Breast epithelium (tissue), 4 donors: ENCODE results near the gene C20orf141. TPM values are rescaled to one million over a fixed set of nuclear protein-coding genes. Genes with fewer than 3 reads are reported as not detected.

Source experiments
- DNase-seq, 2 donors: peaks; one replicate each; pipeline ENCODE4 v3.0.0-alpha.2; 2019; ENCODE audit warnings: low spot score in 2 of 2
- H3K27ac ChIP-seq, 2 donors: fragments of 200-600 bp; sonication (generic) in 1 of 2; one replicate each; pipeline ENCODE4 v1.5.1; 2016 to 2019; ENCODE audit warnings: mild to moderate bottlenecking in 1 of 2
- H3K27me3 ChIP-seq, 2 donors: fragments of 200-600 bp; sonication (generic) in 1 of 2; one replicate each; pipeline versions ENCODE4 v1.5.1 to v1.6.0; 2017 to 2019; ENCODE audit warnings: control low read depth in 1 of 2, mild to moderate bottlenecking in 1 of 2
- H3K36me3 ChIP-seq: fragments of 200-600 bp; one replicate; pipeline ENCODE4 v1.5.1; 2019
- H3K4me1 ChIP-seq, 2 donors: fragments of 200-600 bp; sonication (generic); one replicate each; pipeline ENCODE4 v1.5.1; 2016 to 2019; ENCODE audit warnings: control low read depth in 1 of 2
- H3K4me3 ChIP-seq, 3 donors: fragments of 200-600 bp; sonication (generic); 1 replicate in 2 of 3; 2 replicates in 1 of 3; pipeline ENCODE4 v1.5.1; 2016 to 2019; ENCODE audit warnings: mild to moderate bottlenecking in 3 of 3, moderate library complexity in 2 of 3
- H3K9me3 ChIP-seq, 2 donors: fragments of 200-600 bp; sonication (generic) in 1 of 2; one replicate each; pipeline ENCODE4 v1.5.1; 2016 to 2019; ENCODE audit warnings: control low read depth in 1 of 2
- POLR2A ChIP-seq: fragments of 450-650 bp; IDR thresholded peaks from one replicate; pipeline ENCODE4 v1.6.1; 2016; ENCODE audit warnings: antibody characterized with exemption, mild to moderate bottlenecking, moderate library complexity
- POLR2AphosphoS5 ChIP-seq, 3 donors: sonication (generic); formaldehyde crosslinking; IDR thresholded peaks; one replicate each; pipeline ENCODE4 v1.6.1; 2017; ENCODE audit warnings: antibody characterized with exemption in 3 of 3
- intact Hi-C: fragments of 100-400 bp; cut with DNase I; formaldehyde crosslinking; loops from one replicate; pipeline ENCODE4 v1.15.1; 2023; ENCODE audit warnings: low total_unique reads
- total RNA-seq, 3 donors: library from RNA; depleted of rRNA; stranded (reverse); fragments of >200 nt; gene quantifications; one replicate each; pipeline ENCODE4 v1.1.0, GENCODE V29; 2016
- TF ChIP-seq, protein P1 (sequence below), 3 donors: fragments of 450-650 bp; IDR thresholded peaks; one replicate each; pipeline ENCODE4 v1.5.1; 2016 to 2017; ENCODE audit warnings: antibody characterized with exemption in 3 of 3, mild to moderate bottlenecking in 3 of 3, moderate library complexity in 3 of 3

The C20orf141 gene
- total RNA-seq, 3 donors from 2014 or later, result not detected

DNA sequence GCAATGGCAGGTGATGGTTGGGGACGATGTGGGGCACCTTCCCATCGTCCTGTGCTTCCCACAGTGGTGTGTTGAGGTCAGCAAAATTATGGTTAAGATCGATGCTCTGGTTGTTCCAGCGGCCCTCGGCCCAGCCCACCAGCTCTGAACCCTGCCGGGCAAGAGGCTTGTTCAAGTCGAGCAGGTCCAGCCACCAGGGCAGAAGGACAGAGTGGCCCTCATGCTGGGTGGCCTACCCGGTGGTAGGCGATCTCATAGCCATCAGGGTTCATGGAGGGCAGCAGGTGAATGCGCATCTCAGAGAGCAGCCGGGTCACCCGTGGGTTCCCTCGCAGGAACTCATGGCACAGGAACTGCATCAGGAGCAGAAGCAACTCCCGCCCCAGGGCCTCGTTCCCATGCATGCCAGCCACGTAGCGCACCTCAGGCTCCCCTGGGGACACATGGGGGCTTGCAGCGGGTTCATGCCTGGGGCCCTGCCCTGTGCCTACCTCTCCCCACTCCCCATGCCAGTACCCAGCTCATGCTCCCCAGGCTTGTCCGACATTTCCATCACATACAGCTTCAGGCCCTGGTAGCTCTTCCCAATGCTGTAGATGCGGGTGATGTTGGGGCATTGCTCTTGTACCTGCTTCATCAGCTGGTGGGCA is 18.7 kb upstream of the C20orf141 start:
- intact Hi-C loops, result loop anchor here (1.0 kb wide), 1 partner anchor 10 kb away; no protein-coding TSS in a partner anchor
- Histone ChIP-seq H3K27ac (no peak overlapping the region), H3K27me3 (peaks cover 0 to 5% of the 10 kb centered on the region in 2 donors), H3K9me3 (no peaks in the 10 kb centered on the region), H3K4me3 (no peak overlapping the region), H3K4me1 (no peaks in the 10 kb centered on the region), H3K36me3 (no peaks in the 10 kb centered on the region)
- no peak for TF ChIP-seq POLR2AphosphoS5 (IDR thresholded peaks at IDR 0.05)
- TF ChIP-seq, protein P1, sequence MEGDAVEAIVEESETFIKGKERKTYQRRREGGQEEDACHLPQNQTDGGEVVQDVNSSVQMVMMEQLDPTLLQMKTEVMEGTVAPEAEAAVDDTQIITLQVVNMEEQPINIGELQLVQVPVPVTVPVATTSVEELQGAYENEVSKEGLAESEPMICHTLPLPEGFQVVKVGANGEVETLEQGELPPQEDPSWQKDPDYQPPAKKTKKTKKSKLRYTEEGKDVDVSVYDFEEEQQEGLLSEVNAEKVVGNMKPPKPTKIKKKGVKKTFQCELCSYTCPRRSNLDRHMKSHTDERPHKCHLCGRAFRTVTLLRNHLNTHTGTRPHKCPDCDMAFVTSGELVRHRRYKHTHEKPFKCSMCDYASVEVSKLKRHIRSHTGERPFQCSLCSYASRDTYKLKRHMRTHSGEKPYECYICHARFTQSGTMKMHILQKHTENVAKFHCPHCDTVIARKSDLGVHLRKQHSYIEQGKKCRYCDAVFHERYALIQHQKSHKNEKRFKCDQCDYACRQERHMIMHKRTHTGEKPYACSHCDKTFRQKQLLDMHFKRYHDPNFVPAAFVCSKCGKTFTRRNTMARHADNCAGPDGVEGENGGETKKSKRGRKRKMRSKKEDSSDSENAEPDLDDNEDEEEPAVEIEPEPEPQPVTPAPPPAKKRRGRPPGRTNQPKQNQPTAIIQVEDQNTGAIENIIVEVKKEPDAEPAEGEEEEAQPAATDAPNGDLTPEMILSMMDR (IDR thresholded peaks at IDR 0.05), result no peak
- no peak for TF ChIP-seq POLR2A
- DNase-seq, result no peak

DNA sequence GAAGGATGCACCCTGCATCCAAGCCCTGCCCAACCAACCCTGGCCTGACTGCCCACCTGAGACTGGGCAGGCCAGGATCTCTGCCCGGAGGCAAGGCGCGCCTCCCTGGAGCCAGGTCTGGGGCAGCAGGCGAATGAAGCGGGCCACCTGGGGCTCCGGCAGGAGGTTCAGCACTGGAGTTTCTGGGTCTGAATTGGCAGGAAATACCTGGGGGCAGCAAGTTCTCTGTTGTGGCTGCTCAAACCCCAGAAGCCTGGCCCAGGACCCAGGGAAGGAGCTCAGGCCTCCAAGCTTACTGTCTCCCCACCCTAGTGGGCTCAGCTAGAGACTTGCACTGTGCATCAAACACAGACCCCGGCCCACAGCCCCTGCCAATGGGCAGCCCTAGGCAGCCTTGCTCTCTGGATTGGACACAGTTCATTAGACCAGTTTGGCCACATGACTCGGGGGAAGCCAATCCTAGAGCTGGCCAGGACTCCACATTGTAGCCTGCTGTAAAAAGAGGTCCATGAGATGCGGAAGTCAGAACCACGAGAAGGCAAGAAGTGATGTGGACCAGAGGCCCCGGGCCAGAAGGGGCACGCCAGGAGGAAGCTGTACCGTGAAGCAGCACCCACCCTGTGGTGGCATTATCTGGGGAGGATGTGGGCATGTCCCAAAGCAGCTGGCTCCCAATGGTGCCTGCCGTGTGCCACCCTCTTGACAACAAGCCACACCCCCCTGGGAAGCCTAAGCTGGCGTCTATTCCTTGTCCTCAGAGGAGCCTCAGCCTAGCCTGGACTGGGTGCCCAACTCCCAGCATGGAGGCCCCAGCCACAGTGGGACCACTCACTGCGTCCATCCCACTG is 17.4 kb upstream of the C20orf141 start:
- Histone ChIP-seq H3K36me3 (no peaks in the 10 kb centered on the region), H3K27me3 (peaks cover 0 to 5% of the 10 kb centered on the region in 2 donors), H3K9me3 (no peaks in the 10 kb centered on the region), H3K27ac (no peak overlapping the region), H3K4me3 (no peak overlapping the region), H3K4me1 (no peaks in the 10 kb centered on the region)
- no peak for DNase-seq
- TF ChIP-seq POLR2A (no peak), POLR2AphosphoS5 (IDR thresholded peaks at IDR 0.05) (no peak)
- TF ChIP-seq, protein P1 (IDR thresholded peaks at IDR 0.05), result no peak
- intact Hi-C loops, result no loop called here

DNA sequence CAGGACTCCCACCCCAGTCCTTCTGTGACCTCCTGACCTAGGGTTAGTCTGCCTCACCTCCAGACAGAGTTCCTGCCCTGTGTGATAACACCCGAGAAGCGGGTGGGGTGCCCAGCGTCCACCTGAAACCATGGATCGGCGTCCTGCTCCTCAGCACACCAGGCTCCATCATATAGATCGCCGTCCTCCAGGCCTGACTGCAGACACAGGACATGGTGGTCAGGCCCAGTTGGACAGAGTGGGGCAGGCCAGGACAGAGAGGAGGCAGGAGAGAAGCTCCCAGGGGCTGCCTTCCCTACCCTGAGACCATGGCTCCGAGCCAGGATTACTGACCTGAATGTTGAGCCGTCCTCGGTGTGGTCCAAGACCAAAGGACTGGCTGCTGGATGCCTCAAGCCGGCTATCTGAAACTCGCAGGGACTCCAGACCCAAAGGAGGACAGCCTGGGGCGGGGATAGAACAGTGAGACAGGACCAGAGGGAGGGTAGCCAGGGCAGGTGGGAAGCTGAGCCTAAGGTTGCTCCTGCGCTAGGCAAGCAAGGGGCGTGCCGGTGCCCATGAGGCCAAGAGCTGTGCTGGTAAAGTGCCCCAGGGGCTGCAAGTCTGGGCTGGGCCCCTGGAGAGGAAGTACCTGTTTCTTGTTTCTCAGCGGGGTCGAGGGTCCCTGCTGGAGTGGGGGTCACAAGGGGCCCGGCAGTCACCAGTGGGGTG is 16.5 kb upstream of the C20orf141 start:
- Histone ChIP-seq H3K36me3 (no peaks in the 10 kb centered on the region), H3K4me3 (no peak overlapping the region), H3K9me3 (no peaks in the 10 kb centered on the region), H3K27ac (no peak overlapping the region), H3K4me1 (no peaks in the 10 kb centered on the region), H3K27me3 (peaks cover 0 to 5% of the 10 kb centered on the region in 2 donors)
- TF ChIP-seq, protein P1 (IDR thresholded peaks at IDR 0.05), result no peak
- TF ChIP-seq POLR2AphosphoS5 (IDR thresholded peaks at IDR 0.05) (no peak), POLR2A (no peak)
- intact Hi-C loops, result no loop called here
- no peak for DNase-seq

DNA sequence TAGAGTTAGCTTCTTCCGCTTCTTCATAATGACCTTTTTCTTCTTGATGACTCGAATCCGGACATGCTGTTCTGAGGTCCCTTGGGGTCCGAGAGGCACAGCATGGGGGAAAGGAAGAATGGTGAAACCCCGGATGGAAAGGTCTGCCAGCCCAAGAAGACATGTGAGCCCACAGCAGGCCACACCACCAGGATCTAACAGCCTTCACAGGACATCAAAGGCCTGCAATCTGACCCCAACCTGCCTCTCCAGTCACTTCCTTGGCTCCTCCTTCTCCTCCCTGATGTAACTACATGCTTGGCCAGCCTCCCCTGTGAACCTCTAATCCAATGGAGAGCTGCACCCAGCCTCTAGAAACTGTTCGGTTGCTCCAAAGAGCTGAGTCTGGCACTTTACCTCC is 16.0 kb upstream of the C20orf141 start:
- TF ChIP-seq, protein P1 (IDR thresholded peaks at IDR 0.05), result no peak
- no peak for TF ChIP-seq POLR2A
- TF ChIP-seq POLR2AphosphoS5 (IDR thresholded peaks at IDR 0.05), result no peak
- Histone ChIP-seq H3K36me3 (no peaks in the 10 kb centered on the region), H3K27me3 (peaks cover 0 to 5% of the 10 kb centered on the region in 2 donors), H3K9me3 (no peaks in the 10 kb centered on the region), H3K4me3 (no peak overlapping the region), H3K4me1 (no peaks in the 10 kb centered on the region), H3K27ac (peak overlapping the region in 1 of 2 donors; percentile 27)
- DNase-seq, result no peak
- intact Hi-C loops, result no loop called here
